DOHH2 (cell line): ENCODE measurements around the gene MBD5.

Experiments used
- H3F3A ChIP-seq: fragments of 200-600 bp; sonication (generic), shearing (Covaris generic); 2 replicates; pipeline ENCODE4 v1.6.0; 2016; ENCODE audit warnings: antibody characterized with exemption, mild to moderate bottlenecking; ENCODE audit not compliant: control insufficient read depth, insufficient read depth
- H3K27ac ChIP-seq: fragments of 200-600 bp; sonication (generic); 2 replicates; pipeline ENCODE4 v1.5.1; 2014; ENCODE audit warnings: low read depth, mild to moderate bottlenecking, low read length, moderate library complexity
- H3K27me3 ChIP-seq: fragments of 200-600 bp; sonication (generic); 2 replicates; pipeline ENCODE4 v1.6.1; 2014; ENCODE audit warnings: mild to moderate bottlenecking, low read length, mixed read lengths; ENCODE audit not compliant: control insufficient read depth
- H3K36me3 ChIP-seq: fragments of 200-600 bp; sonication (generic); 2 replicates; pipeline ENCODE4 v1.6.1; 2014; ENCODE audit warnings: mild to moderate bottlenecking, low read length, moderate library complexity, mixed read lengths; ENCODE audit not compliant: control insufficient read depth
- H3K4me1 ChIP-seq: fragments of 200-600 bp; sonication (generic); 2 replicates; pipeline ENCODE4 v1.6.1; 2014; ENCODE audit warnings: mild to moderate bottlenecking, low read length, mixed read lengths; ENCODE audit not compliant: control insufficient read depth
- H3K4me2 ChIP-seq: fragments of 200-600 bp; sonication (generic); 2 replicates; pipeline ENCODE4 v1.6.0; 2014; ENCODE audit warnings: mild to moderate bottlenecking, low read length, moderate library complexity
- H3K4me3 ChIP-seq: fragments of 200-600 bp; sonication (generic); 2 replicates; pipeline ENCODE4 v1.5.1; 2014; ENCODE audit warnings: mild to moderate bottlenecking, low read length, mixed read lengths
- H3K79me2 ChIP-seq: fragments of 200-600 bp; sonication (generic); 2 replicates; pipeline ENCODE4 v1.6.1; 2014; ENCODE audit warnings: mild to moderate bottlenecking, low read length, mixed read lengths; ENCODE audit not compliant: control insufficient read depth
- H3K9me2 ChIP-seq: fragments of 200-600 bp; sonication (generic); replicated peaks from 2 replicates; pipeline ENCODE4 v1.6.1; 2014; ENCODE audit warnings: mild to moderate bottlenecking, low read length, mixed read lengths; ENCODE audit not compliant: control insufficient read depth
- H3K9me3 ChIP-seq: fragments of 200-600 bp; sonication (generic); 2 replicates; pipeline ENCODE4 v1.6.1; 2014; ENCODE audit warnings: antibody characterized with exemption, low read length, mixed read lengths; ENCODE audit not compliant: control insufficient read depth, insufficient read depth
- H4K20me1 ChIP-seq: fragments of 200-600 bp; sonication (generic); 2 replicates; pipeline ENCODE4 v1.6.0; 2014; ENCODE audit warnings: low read depth, mild to moderate bottlenecking, antibody characterized with exemption, low read length, moderate library complexity; ENCODE audit not compliant: control insufficient read depth, insufficient read depth
- CTCF ChIP-seq: fragments of 200-600 bp; sonication (generic); IDR thresholded peaks from one replicate; pipeline ENCODE4 v1.5.1; 2014; ENCODE audit warnings: antibody characterized with exemption, mild to moderate bottlenecking, low read depth, low read length; ENCODE audit not compliant: poor library complexity, severe bottlenecking
- EZH2phosphoT487 ChIP-seq: fragments of 200-600 bp; sonication (generic); IDR thresholded peaks from 2 replicates; pipeline ENCODE4 v1.6.1; 2017; ENCODE audit warnings: borderline replicate concordance, mild to moderate bottlenecking, antibody characterized with exemption, low read length, moderate library complexity, mixed read lengths

Gene MBD5

GRCh38 chr2:148528356-148529064, 507.6 kb downstream of the MBD5 start:
- H3K36me3 ChIP-seq, result no peaks in the 10 kb centered on the region
- no peaks in the 10 kb centered on the region for H3K9me3 ChIP-seq
- peaks cover 2% of the 10 kb centered on the region; the same call in 1 of the 2 replicates for H3K27me3 ChIP-seq
- no peak overlapping the region for H3K4me2 ChIP-seq
- no peaks in the 10 kb centered on the region for H3K4me1 ChIP-seq
- no peaks in the 10 kb centered on the region for H3F3A ChIP-seq
- H3K9me2 ChIP-seq, result no peaks in the 10 kb centered on the region
- no peak overlapping the region for H3K27ac ChIP-seq
- H3K79me2 ChIP-seq, result no peaks in the 10 kb centered on the region
- H4K20me1 ChIP-seq, result no peaks in the 10 kb centered on the region
- no peak for TF ChIP-seq EZH2phosphoT487
- no peak for TF ChIP-seq CTCF
- H3K4me3 ChIP-seq, result no peak overlapping the region

GRCh38 chr2:148529745-148530144, 508.9 kb downstream of the MBD5 start:
- Histone ChIP-seq H3K4me3 (no peak overlapping the region), H3K27ac (no peak overlapping the region), H3K4me2 (no peak overlapping the region), H3K9me2 (no peaks in the 10 kb centered on the region), H3K9me3 (no peaks in the 10 kb centered on the region), H4K20me1 (no peaks in the 10 kb centered on the region), H3F3A (no peaks in the 10 kb centered on the region), H3K27me3 (no peaks in the 10 kb centered on the region), H3K79me2 (no peaks in the 10 kb centered on the region), H3K36me3 (no peaks in the 10 kb centered on the region), H3K4me1 (no peaks in the 10 kb centered on the region)
- TF ChIP-seq EZH2phosphoT487 (no peak), CTCF (no peak)

- H3K27me3 ChIP-seq, result no peaks in the 10 kb centered on the region
These were observed 509.5 kb downstream of the MBD5 start for GRCh38 chr2:148530350-148530749.

More at GRCh38 chr2:148530350-148530749, 509.5 kb downstream of the MBD5 start:
- Histone ChIP-seq H3K4me3 (no peak overlapping the region), H3K36me3 (no peaks in the 10 kb centered on the region), H3K4me2 (no peak overlapping the region), H3K9me2 (no peaks in the 10 kb centered on the region), H3K9me3 (no peaks in the 10 kb centered on the region), H3F3A (no peaks in the 10 kb centered on the region), H3K4me1 (no peaks in the 10 kb centered on the region), H4K20me1 (no peaks in the 10 kb centered on the region), H3K27ac (no peak overlapping the region), H3K79me2 (no peaks in the 10 kb centered on the region)
- TF ChIP-seq EZH2phosphoT487 (no peak), CTCF (no peak)
